SK-N-SH (cell line): ENCODE data around the gene TECPR2. TPM values are rescaled to one million over a fixed set of nuclear protein-coding genes. Genes with fewer than 3 reads are reported as not detected.
A peak's percentile ranks its signal among the peaks of the same experiment; 100 is the strongest.

ENCODE experiments used
- CTCF ChIA-PET: fragments of 300-600, 350-600 bp; formaldehyde crosslinking; extraction: SDS; loops from one replicate; lab custom pipeline; 2021; lab: Yijun Ruan, JAX
- POLR2A ChIA-PET: fragments of 350-600 bp; sonication (Branson Sonifier 250); formaldehyde crosslinking; extraction: SDS; loops from one replicate; lab custom pipeline; 2020; ENCODE audit warnings: antibody characterized with exemption, inconsistent platforms; lab: Yijun Ruan, JAX
- DNase-seq: peaks from one replicate; pipeline ENCODE4 v3.0.0; 2012
- H2AFZ ChIP-seq: fragments of 200-600 bp; sonication (generic); 2 replicates; pipeline ENCODE4 v1.8.1; 2016; ENCODE audit warnings: antibody characterized with exemption, mild to moderate bottlenecking, low read depth
- H3F3A ChIP-seq: fragments of 200-600 bp; sonication (generic); replicated peaks from 2 replicates; pipeline ENCODE3; 2016; ENCODE audit warnings: antibody characterized with exemption, mild to moderate bottlenecking; ENCODE audit not compliant: insufficient read depth
- H3K27ac ChIP-seq, 2 experiments: fragments of 200-500 bp in 1 of 2; fragments of 200-600 bp in 1 of 2; sonication (Bioruptor generic) in 1 of 2; sonication (generic), shearing (Covaris generic) in 1 of 2; 2 replicates each; pipeline versions ENCODE4 v1.5.1 to v1.6.1; 2014 to 2016; ENCODE audit warnings: low read depth in 2 of 2, inconsistent platforms in 1 of 2, low read length in 1 of 2, mild to moderate bottlenecking in 1 of 2, mixed read lengths in 1 of 2
- H3K27me3 ChIP-seq: fragments of 200-600 bp; sonication (generic), shearing (Covaris generic); 2 replicates; pipeline ENCODE4 v1.6.1; 2016; ENCODE audit warnings: mixed run types; ENCODE audit not compliant: insufficient read depth
- H3K36me3 ChIP-seq, 2 experiments: fragments of 200-500 bp in 1 of 2; fragments of 200-600 bp in 1 of 2; sonication (Bioruptor generic) in 1 of 2; sonication (generic) in 1 of 2; replicated peaks in 1 of 2; 2 replicates each; pipeline versions ENCODE3 to v1.5.1; 2014 to 2016; ENCODE audit warnings: low read length in 1 of 2, mild to moderate bottlenecking in 1 of 2; ENCODE audit not compliant: insufficient read depth in 2 of 2, control insufficient read depth in 1 of 2
- H3K4me1 ChIP-seq, 2 experiments: fragments of 200-500 bp in 1 of 2; fragments of 200-600 bp in 1 of 2; sonication (Bioruptor generic) in 1 of 2; sonication (generic), shearing (Covaris generic) in 1 of 2; 2 replicates each; pipeline versions ENCODE4 v1.5.1 to v1.6.1; 2014 to 2016; ENCODE audit warnings: low read depth in 1 of 2, low read length in 1 of 2, mixed run types in 1 of 2; ENCODE audit not compliant: insufficient read depth in 2 of 2, control insufficient read depth in 1 of 2
- H3K4me2 ChIP-seq: fragments of 200-600 bp; sonication (generic), shearing (Covaris generic); 2 replicates; pipeline ENCODE4 v1.6.1; 2017; ENCODE audit warnings: mixed run types
- H3K4me3 ChIP-seq, 2 experiments: fragments of 200-500 bp in 1 of 2; fragments of 200-600 bp in 1 of 2; sonication (Bioruptor generic) in 1 of 2; sonication (generic), shearing (Covaris generic) in 1 of 2; 2 replicates each; pipeline versions ENCODE4 v1.5.1 to v1.8.1; 2014 to 2016; ENCODE audit warnings: low read depth in 2 of 2, inconsistent platforms in 1 of 2, low read length in 1 of 2, mild to moderate bottlenecking in 1 of 2, mixed read lengths in 1 of 2, moderate library complexity in 1 of 2
- H3K79me2 ChIP-seq: fragments of 200-600 bp; sonication (generic); 2 replicates; pipeline ENCODE4 v1.8.1; 2017; ENCODE audit warnings: mild to moderate bottlenecking; ENCODE audit not compliant: insufficient read depth
- H3K9ac ChIP-seq: fragments of 200-600 bp; sonication (generic); 2 replicates; pipeline ENCODE4 v1.6.1; 2017; ENCODE audit warnings: mixed run types
- H3K9me2 ChIP-seq: fragments of 200-600 bp; sonication (generic); 2 replicates; pipeline ENCODE4 v1.6.1; 2017; ENCODE audit warnings: mixed run types
- H3K9me3 ChIP-seq: fragments of 200-600 bp; sonication (generic); 2 replicates; pipeline ENCODE4 v1.6.1; 2017; ENCODE audit warnings: mixed run types, mild to moderate bottlenecking, moderate library complexity
- H4K20me1 ChIP-seq: fragments of 200-600 bp; sonication (generic); 2 replicates; pipeline ENCODE4 v1.6.1; 2017; ENCODE audit warnings: mild to moderate bottlenecking, mixed run types; ENCODE audit not compliant: insufficient read depth
- EP300 ChIP-seq, 2 experiments: IDR thresholded peaks; 2 replicates each; pipeline versions ENCODE4 v1.4.0 to v1.6.1; 2012; ENCODE audit warnings: borderline replicate concordance in 1 of 2, low read depth in 1 of 2, low read length in 1 of 2
- FOXJ3 ChIP-seq: sonication (generic); formaldehyde crosslinking; IDR thresholded peaks from 2 replicates; pipeline ENCODE4 v1.5.1; 2020; ENCODE audit warnings: mild to moderate bottlenecking, missing genetic modification reagents
- FOXM1 ChIP-seq: IDR thresholded peaks from 2 replicates; pipeline ENCODE4 v1.4.0; 2012; ENCODE audit warnings: low read depth, mild to moderate bottlenecking
- GABPA ChIP-seq: IDR thresholded peaks from 2 replicates; pipeline ENCODE4 v1.4.0; 2012; ENCODE audit warnings: low read depth, mild to moderate bottlenecking
- JUND ChIP-seq: IDR thresholded peaks from 2 replicates; pipeline ENCODE4 v1.4.0; 2012
- MEF2A ChIP-seq: IDR thresholded peaks from 2 replicates; pipeline ENCODE4 v1.4.0; 2012; ENCODE audit warnings: low read depth, borderline replicate concordance
- NFIC ChIP-seq: IDR thresholded peaks from 2 replicates; pipeline ENCODE4 v1.4.0; 2012; ENCODE audit warnings: borderline replicate concordance
- NRF1 ChIP-seq: IDR thresholded peaks from 2 replicates; pipeline ENCODE4 v1.6.1; 2012; ENCODE audit warnings: low read depth, mild to moderate bottlenecking, low read length
- RXRA ChIP-seq: IDR thresholded peaks from 2 replicates; pipeline ENCODE4 v1.4.0; 2012; ENCODE audit warnings: low read depth, mild to moderate bottlenecking, borderline replicate concordance
- SMC3 ChIP-seq: IDR thresholded peaks from 2 replicates; pipeline ENCODE4 v1.6.1; 2012; ENCODE audit warnings: low read depth, low read length, improper control_type of control experiment
- TAF1 ChIP-seq: IDR thresholded peaks from 2 replicates; pipeline ENCODE4 v1.6.1; 2012; ENCODE audit warnings: low read depth, mild to moderate bottlenecking, low read length, moderate library complexity, borderline replicate concordance
- TCF12 ChIP-seq: IDR thresholded peaks from 2 replicates; pipeline ENCODE4 v1.4.0; 2012
- TEAD4 ChIP-seq: IDR thresholded peaks from 2 replicates; pipeline ENCODE4 v1.4.0; 2012; ENCODE audit warnings: mild to moderate bottlenecking, borderline replicate concordance; ENCODE audit not compliant: insufficient read depth
- WGBS: methylation state at CpG from one replicate; pipeline ENCODE4 v1.1.6; 2017; ENCODE audit warnings: low lambda C conversion rate; 5-methylcytosine and 5-hydroxymethylcytosine counted together
- polyA plus RNA-seq, 3 experiments: library from polyadenylated mRNA; depleted of rRNA; stranded (reverse); fragments of >200 nt; gene quantifications; 2 replicates each; pipeline ENCODE4 v1.2.3, GENCODE V29; 2012
- TF ChIP-seq, protein P1 (sequence below): fragments of 150-350 bp; IDR thresholded peaks from 2 replicates; pipeline ENCODE4 v1.6.1; 2016; ENCODE audit warnings: mild to moderate bottlenecking, low read depth, low read length
- TF ChIP-seq, protein P2 (sequence below): IDR thresholded peaks from 2 replicates; pipeline ENCODE4; 2012

The TECPR2 gene
- polyA plus RNA-seq, 1 of the 3 experiments (the other 2 are of a cell fraction): 6.9 TPM

DNA sequence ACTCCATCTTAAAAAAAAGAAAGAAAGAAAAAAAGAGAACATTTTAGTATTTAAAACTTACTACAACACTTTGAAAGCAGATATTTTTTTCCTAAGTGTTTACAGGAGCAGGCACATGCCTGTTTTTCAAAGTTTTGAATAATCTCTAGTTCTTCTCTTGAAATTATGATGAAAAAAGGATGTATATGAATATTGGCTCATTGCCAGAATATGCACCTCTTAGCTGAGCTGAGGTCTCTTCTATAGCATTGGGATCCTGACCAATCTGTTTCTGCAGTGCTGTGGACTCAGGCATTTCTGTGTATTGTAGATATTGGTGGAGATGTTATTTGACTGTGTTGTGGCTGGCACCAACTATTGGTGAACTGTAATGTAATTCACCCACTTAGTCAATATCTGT is 15.0 kb downstream of the TECPR2 start:
- Histone ChIP-seq H3K27ac (no peak overlapping the region), H3K4me1 (no peaks in the 10 kb centered on the region), H4K20me1 (no peaks in the 10 kb centered on the region), H3K9me3 (no peaks in the 10 kb centered on the region), H3K79me2 (peaks cover 13% of the 10 kb centered on the region; the same call in 1 of the 2 replicates), H3K36me3 (peaks cover 9 to 16% of the 10 kb centered on the region in 2 experiments), H3K27me3 (no peaks in the 10 kb centered on the region), H3K9me2 (no peaks in the 10 kb centered on the region), H3K4me3 (no peak overlapping the region), H3K9ac (no peak overlapping the region), H3K4me2 (no peak overlapping the region), H3F3A (no peaks in the 10 kb centered on the region), H2AFZ (no peak overlapping the region)
- no peak for DNase-seq
- no peak for TF ChIP-seq JUND
- TF ChIP-seq SMC3: no peak
- peak; percentile 26; the same call in 1 of the 2 replicates for TF ChIP-seq NFIC
- ChIA-PET CTCF (interaction anchor here (1.8 kb wide), 1 partner anchor 15 kb away, joined by 4 read pairs; no protein-coding TSS in a partner anchor), POLR2A (no interaction called here)

DNA sequence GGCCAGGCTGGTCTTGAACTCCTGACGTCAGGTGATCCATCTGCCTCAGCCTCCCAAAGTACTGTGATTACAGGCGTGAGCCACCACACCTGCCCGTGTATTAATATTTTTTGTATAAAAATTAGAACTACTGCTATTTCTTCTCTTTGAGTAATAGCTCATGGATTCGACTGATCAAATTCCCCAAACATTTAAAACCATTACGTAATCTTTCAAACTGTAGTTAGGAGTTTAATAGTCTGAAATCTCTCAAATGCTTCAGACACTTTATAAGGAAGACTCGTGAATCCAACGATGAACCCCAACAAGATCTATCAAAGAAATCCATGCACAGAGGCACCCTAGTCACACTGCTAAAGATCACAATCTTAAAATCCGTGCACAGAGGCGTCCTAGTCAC is 16.1 kb downstream of the TECPR2 start:
- H3F3A ChIP-seq: no peaks in the 10 kb centered on the region
- no peak overlapping the region for H3K4me2 ChIP-seq
- ChIA-PET POLR2A (no interaction called here), CTCF (no interaction called here)
- no peaks in the 10 kb centered on the region for H3K4me1 ChIP-seq
- no peaks in the 10 kb centered on the region for H3K9me2 ChIP-seq
- no peak overlapping the region for H2AFZ ChIP-seq
- no peak overlapping the region for H3K4me3 ChIP-seq
- H3K9me3 ChIP-seq: no peaks in the 10 kb centered on the region
- H4K20me1 ChIP-seq: no peaks in the 10 kb centered on the region
- H3K79me2 ChIP-seq: peaks cover 13% of the 10 kb centered on the region; the same call in 1 of the 2 replicates
- DNase-seq: no peak
- 94% methylated on average over 9 of the region's 9 CpGs for WGBS
- H3K27ac ChIP-seq: no peak overlapping the region
- H3K9ac ChIP-seq: no peak overlapping the region
- H3K36me3 ChIP-seq: peaks cover 11 to 16% of the 10 kb centered on the region in 2 experiments
- no peaks in the 10 kb centered on the region for H3K27me3 ChIP-seq
- TF ChIP-seq RXRA: no peak
- no peak for TF ChIP-seq NRF1
- TF ChIP-seq TAF1: no peak
- TF ChIP-seq, protein P1, sequence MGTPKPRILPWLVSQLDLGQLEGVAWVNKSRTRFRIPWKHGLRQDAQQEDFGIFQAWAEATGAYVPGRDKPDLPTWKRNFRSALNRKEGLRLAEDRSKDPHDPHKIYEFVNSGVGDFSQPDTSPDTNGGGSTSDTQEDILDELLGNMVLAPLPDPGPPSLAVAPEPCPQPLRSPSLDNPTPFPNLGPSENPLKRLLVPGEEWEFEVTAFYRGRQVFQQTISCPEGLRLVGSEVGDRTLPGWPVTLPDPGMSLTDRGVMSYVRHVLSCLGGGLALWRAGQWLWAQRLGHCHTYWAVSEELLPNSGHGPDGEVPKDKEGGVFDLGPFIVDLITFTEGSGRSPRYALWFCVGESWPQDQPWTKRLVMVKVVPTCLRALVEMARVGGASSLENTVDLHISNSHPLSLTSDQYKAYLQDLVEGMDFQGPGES: no peak
- no peak for TF ChIP-seq EP300 (IDR thresholded peaks at IDR 0.05; ENCODE audit: borderline replicate concordance in 1 of 2, low read depth in 1 of 2, low read length in 1 of 2)
- TF ChIP-seq MEF2A: no peak
- TF ChIP-seq, all 33 proteins: peak for 0

DNA sequence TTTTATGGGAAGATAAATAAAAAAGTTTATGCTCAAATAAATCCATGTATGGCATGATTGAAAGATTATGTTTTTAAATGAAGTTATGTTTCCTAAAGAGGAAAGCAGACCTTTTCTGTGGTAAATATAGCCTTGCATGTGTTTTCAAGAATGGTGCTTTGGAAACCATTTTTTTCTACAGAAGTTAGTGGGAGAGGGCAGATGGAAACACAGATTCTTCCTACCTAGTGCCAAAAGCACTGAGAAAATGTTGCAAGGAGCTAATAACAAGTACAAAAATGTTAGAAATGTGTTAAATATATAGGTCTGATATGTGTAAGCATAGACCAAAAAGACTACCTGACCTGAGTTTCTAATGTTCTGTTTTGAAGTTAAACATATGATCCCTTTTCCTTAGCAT is 24.3 kb downstream of the TECPR2 start:
- Histone ChIP-seq H3K27me3 (no peaks in the 10 kb centered on the region), H3K9me3 (no peaks in the 10 kb centered on the region), H3F3A (peaks cover 4% of the 10 kb centered on the region), H3K9ac (no peak overlapping the region), H3K36me3 (peaks cover 0 to 12% of the 10 kb centered on the region in 2 experiments), H3K4me1 (no peaks in the 10 kb centered on the region), H4K20me1 (no peaks in the 10 kb centered on the region), H2AFZ (no peak overlapping the region), H3K4me2 (no peak overlapping the region), H3K9me2 (no peaks in the 10 kb centered on the region), H3K79me2 (no peaks in the 10 kb centered on the region), H3K4me3 (no peak overlapping the region), H3K27ac (no peak overlapping the region)
- TF ChIP-seq TEAD4 (no peak), GABPA (no peak), FOXM1 (no peak), RXRA (no peak), TCF12 (no peak), FOXJ3 (CRISPR knock-in tag) (no peak)
- TF ChIP-seq, protein P2, sequence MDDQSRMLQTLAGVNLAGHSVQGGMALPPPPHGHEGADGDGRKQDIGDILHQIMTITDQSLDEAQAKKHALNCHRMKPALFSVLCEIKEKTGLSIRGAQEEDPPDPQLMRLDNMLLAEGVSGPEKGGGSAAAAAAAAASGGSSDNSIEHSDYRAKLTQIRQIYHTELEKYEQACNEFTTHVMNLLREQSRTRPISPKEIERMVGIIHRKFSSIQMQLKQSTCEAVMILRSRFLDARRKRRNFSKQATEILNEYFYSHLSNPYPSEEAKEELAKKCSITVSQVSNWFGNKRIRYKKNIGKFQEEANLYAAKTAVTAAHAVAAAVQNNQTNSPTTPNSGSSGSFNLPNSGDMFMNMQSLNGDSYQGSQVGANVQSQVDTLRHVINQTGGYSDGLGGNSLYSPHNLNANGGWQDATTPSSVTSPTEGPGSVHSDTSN: no peak
- DNase-seq: no peak
- POLR2A ChIA-PET: no interaction called here
- CTCF ChIA-PET: interaction anchor here (1.0 to 2.5 kb wide), 2 partner anchors 51 to 138 kb away, joined by 3 to 11 read pairs; no protein-coding TSS in a partner anchor
